Measurements from ENCODE around the gene CENPE. TPM values are rescaled to one million over a fixed set of nuclear protein-coding genes. Genes with fewer than 3 reads are reported as not detected.

CENPE gene
- total RNA-seq, 4 donors from 2014 or later = 2.3 to 10.7 (median 7.1) TPM

DNA sequence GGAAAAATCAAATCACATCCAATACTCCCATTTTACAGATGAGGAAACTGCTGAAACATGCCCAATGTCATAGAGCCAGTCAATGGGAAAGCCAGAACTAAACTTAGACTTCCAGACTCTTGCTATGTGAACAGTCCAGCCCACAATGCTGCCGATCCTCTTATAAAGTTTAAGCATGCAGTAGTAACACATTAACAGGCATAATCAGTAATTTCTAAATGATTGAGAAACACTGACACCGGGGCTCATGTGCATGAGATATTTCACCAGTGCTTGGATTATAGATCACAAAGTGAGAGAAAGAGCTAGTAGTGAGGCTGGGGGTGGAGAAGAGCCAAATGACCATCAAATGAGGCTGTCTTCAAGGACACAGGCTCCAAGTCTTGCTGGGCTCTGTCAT, 101.0 kb downstream of the CENPE start:
- DNase-seq = no peak
- Histone ChIP-seq H3K27ac (peak overlapping the region in 1 of 4 donors; percentile 52), H3K4me3 (no peak overlapping the region)

DNA sequence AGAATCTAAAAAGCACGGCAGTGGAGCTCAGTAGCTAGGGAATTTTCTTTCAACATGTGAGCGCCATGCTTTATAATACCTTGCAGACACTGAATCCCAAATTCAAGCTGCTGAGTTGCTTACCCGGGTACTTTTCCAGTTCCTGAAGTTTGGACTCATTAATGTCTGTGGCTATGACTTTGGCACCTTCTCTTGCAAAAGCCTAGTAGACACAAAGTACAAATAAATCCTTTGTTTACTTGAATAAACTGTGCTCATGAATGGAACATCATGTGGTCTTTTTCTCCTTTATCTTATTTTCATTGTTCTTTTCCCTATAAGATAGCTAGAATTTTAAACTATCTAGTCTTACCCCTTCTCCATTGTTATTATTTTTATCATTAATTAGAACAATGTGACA, 103.1 kb downstream of the CENPE start:
- no peak for DNase-seq
- Histone ChIP-seq H3K27ac (no peak overlapping the region), H3K9me3 (no peaks in the 10 kb centered on the region), H3K4me1 (peaks cover 0 to 28% (median under 1%) of the 10 kb centered on the region in 4 donors), H3K27me3 (no peaks in the 10 kb centered on the region), H3K36me3 (peaks cover 0 to 17% (median 0%) of the 10 kb centered on the region in 3 donors), H3K4me3 (no peak overlapping the region)
- TF ChIP-seq, protein P1, sequence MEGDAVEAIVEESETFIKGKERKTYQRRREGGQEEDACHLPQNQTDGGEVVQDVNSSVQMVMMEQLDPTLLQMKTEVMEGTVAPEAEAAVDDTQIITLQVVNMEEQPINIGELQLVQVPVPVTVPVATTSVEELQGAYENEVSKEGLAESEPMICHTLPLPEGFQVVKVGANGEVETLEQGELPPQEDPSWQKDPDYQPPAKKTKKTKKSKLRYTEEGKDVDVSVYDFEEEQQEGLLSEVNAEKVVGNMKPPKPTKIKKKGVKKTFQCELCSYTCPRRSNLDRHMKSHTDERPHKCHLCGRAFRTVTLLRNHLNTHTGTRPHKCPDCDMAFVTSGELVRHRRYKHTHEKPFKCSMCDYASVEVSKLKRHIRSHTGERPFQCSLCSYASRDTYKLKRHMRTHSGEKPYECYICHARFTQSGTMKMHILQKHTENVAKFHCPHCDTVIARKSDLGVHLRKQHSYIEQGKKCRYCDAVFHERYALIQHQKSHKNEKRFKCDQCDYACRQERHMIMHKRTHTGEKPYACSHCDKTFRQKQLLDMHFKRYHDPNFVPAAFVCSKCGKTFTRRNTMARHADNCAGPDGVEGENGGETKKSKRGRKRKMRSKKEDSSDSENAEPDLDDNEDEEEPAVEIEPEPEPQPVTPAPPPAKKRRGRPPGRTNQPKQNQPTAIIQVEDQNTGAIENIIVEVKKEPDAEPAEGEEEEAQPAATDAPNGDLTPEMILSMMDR (IDR thresholded peaks at IDR 0.05) = no peak
- no peak for TF ChIP-seq POLR2A (IDR thresholded peaks at IDR 0.05)

More for the DNA sequence above, 101.0 kb downstream of the CENPE start:
- H3K36me3 ChIP-seq = no peaks in the 10 kb centered on the region
- no peaks in the 10 kb centered on the region for H3K27me3 ChIP-seq
- TF ChIP-seq, protein P1 (IDR thresholded peaks at IDR 0.05) = no peak
- TF ChIP-seq POLR2A (IDR thresholded peaks at IDR 0.05) = no peak
- no peaks in the 10 kb centered on the region for H3K9me3 ChIP-seq
- peaks cover 0 to 28% (median under 1%) of the 10 kb centered on the region in 4 donors for H3K4me1 ChIP-seq

DNA sequence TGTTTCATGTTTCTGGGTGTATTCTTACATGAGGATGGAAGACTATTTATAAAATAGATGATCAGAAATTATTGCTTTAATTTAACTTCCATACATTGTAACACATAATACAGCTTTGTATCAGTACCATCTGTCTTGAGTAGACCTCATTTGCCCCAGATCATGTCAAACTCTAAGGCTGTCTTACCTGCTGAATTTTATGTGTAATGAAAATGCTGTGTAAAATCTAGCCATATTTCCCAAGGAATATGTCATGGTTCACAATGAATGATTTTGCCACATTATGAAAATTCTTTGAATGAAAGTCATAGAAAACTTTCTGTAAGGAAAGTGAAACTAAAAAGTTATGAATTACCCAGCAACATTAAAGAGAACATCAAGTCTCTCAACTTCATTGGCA, 105.9 kb downstream of the CENPE start:
- H3K27me3 ChIP-seq = no peaks in the 10 kb centered on the region
- DNase-seq = no peak
- peaks cover 0 to 45% (median 0%) of the 10 kb centered on the region in 3 donors for H3K36me3 ChIP-seq
- H3K4me1 ChIP-seq = peaks cover 0 to 10% (median 0%) of the 10 kb centered on the region in 4 donors
- TF ChIP-seq, protein P1 (IDR thresholded peaks at IDR 0.05) = no peak
- no peak for TF ChIP-seq POLR2A (IDR thresholded peaks at IDR 0.05)
- no peaks in the 10 kb centered on the region for H3K9me3 ChIP-seq
- no peak overlapping the region for H3K4me3 ChIP-seq
- H3K27ac ChIP-seq = no peak overlapping the region

DNA sequence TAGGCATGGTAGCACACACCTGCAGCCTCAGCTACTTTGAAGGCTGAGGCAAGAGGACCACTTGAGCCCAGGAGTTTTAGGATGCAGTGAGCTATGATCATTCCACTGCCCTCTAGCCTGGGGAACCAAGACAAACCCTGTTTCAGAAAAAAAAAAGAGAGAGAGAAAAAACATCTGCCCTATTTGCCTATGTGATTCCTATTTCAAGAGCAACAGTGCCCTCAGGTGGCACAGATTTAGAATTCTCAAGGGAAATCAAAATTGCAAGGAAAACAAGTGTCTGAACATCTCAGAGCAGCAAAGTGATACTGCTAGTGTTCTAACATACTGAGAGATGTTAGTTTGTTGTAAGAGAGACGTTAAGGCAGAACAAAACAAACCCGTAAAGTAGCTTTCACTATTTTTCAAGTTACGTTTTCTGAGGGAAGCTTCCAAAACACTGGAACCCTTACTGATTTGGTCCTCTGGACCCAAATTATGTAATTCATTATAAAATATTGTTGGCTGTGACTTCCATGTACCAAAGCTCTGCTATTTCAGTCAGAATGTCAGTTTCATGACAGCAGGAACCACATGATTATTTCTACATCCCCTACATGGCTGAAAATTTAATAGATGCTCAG, 106.4 kb downstream of the CENPE start:
- Histone ChIP-seq H3K27ac (no peak overlapping the region), H3K36me3 (peaks cover 0 to 50% (median 0%) of the 10 kb centered on the region in 3 donors), H3K27me3 (no peaks in the 10 kb centered on the region), H3K4me3 (no peak overlapping the region), H3K9me3 (no peaks in the 10 kb centered on the region), H3K4me1 (peaks cover 0 to 5% (median 0%) of the 10 kb centered on the region in 4 donors)
- TF ChIP-seq POLR2A (IDR thresholded peaks at IDR 0.05) = no peak
- TF ChIP-seq, protein P1 (IDR thresholded peaks at IDR 0.05) = peak in 5 of 6 experiments; percentile 21 to 72 (median 62)
- peak in 2 of 3 donors; percentile 25 to 64 for DNase-seq

DNA sequence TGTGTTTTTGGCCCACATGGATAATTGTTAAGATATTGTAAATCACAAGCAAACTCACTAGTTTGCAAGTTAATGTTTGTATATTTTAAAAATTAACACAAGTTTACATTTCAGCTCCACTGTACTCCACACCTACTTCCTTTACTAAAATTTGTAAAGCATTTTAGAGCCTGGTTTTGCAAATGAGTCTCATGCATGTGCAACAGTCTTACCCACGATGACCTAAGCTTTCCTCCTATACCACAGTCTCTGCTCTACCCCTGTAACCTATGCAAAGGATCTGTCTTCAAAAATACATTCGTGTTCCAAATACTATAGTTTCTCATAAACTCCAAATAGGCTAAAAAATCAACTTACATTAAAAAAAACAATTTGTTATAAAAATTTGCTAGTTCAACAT, 108.7 kb downstream of the CENPE start:
- Histone ChIP-seq H3K36me3 (peaks cover 0 to 66% (median 0%) of the 10 kb centered on the region in 3 donors), H3K9me3 (no peaks in the 10 kb centered on the region), H3K4me3 (no peak overlapping the region), H3K27ac (no peak overlapping the region), H3K4me1 (no peaks in the 10 kb centered on the region), H3K27me3 (no peaks in the 10 kb centered on the region)
- TF ChIP-seq POLR2A (IDR thresholded peaks at IDR 0.05) = no peak
- TF ChIP-seq, protein P1 (IDR thresholded peaks at IDR 0.05) = no peak
- no peak for DNase-seq

Data from Peyer's patch (tissue), 4 donors.